ENCODE results near the gene MVP. TPM values are rescaled to one million over a fixed set of nuclear protein-coding genes. Genes with fewer than 3 reads are reported as not detected.

MVP gene
- total RNA-seq, 4 donors from 2014 or later, result 101 to 151 (median 129) TPM

DNA sequence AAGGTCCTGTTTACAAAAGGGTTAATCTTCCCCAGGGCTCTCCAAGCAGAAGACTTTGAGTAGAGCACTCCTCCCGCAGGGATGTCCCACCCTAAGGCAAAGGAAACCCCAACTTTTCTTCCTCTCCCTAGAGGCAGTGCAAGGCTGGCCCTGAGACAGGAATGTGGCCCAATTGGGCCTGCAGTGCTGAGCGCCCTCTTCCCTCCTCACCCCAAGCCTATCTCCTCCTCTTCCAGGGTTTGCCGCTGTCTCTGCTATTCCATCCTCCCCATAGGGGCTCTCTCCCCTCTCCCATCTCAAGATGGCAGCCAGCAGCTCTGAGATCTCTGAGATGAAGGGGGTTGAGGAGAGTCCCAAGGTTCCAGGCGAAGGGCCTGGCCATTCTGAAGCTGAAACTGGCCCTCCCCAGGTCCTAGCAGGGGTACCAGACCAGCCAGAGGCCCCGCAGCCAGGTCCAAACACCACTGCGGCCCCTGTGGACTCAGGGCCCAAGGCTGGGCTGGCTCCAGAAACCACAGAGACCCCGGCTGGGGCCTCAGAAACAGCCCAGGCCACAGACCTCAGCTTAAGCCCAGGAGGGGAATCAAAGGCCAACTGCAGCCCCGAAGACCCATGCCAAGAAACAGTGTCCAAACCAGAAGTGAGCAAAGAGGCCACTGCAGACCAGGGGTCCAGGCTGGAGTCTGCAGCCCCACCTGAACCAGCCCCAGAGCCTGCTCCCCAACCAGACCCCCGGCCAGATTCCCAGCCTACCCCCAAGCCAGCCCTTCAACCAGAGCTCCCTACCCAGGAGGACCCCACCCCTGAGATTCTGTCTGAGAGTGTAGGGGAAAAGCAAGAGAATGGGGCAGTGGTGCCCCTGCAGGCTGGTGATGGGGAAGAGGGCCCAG lies 7.3 kb upstream of the MVP start:
- no peak for DNase-seq (ENCODE audit: low spot score)
- ATAC-seq (ENCODE audit: low FRiP score), result no peak
- TF ChIP-seq, protein P1, sequence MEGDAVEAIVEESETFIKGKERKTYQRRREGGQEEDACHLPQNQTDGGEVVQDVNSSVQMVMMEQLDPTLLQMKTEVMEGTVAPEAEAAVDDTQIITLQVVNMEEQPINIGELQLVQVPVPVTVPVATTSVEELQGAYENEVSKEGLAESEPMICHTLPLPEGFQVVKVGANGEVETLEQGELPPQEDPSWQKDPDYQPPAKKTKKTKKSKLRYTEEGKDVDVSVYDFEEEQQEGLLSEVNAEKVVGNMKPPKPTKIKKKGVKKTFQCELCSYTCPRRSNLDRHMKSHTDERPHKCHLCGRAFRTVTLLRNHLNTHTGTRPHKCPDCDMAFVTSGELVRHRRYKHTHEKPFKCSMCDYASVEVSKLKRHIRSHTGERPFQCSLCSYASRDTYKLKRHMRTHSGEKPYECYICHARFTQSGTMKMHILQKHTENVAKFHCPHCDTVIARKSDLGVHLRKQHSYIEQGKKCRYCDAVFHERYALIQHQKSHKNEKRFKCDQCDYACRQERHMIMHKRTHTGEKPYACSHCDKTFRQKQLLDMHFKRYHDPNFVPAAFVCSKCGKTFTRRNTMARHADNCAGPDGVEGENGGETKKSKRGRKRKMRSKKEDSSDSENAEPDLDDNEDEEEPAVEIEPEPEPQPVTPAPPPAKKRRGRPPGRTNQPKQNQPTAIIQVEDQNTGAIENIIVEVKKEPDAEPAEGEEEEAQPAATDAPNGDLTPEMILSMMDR (IDR thresholded peaks at IDR 0.05), result no peak

DNA sequence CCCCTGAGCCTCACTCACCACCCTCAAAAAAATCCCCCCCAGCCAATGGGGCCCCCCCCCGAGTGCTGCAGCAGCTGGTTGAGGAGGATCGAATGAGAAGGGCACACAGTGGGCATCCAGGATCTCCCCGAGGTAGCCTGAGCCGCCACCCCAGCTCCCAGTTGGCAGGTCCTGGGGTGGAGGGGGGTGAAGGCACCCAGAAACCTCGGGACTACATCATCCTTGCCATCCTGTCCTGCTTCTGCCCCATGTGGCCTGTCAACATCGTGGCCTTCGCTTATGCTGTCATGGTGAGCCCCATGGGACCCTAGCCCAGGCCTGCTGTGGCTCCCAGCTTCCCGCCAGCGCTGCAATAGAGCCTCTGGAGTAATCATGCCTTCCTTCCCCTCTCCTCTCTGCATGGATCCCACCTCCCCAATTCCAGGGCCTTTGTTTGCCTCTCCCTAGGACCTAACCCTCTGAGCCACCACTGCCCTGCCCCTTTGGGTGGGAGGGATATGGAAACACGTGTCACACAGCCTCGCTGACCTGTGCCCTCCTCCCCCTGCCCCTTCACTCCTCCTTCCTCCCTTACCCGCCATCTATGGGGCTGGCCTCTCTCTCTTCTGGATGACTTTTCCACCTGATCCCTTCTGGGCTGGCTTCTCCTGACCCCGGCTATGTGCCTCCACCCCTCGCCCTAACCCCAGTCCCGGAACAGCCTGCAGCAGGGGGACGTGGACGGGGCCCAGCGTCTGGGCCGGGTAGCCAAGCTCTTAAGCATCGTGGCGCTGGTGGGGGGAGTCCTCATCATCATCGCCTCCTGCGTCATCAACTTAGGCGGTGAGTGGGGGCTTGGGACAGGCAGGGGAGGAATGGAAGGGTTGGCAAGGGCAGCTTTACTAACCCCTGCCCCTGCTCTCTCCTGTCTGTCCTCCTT lies 6.4 kb upstream of the MVP start:
- TF ChIP-seq, protein P1 (IDR thresholded peaks at IDR 0.05), result no peak
- ATAC-seq (ENCODE audit: low FRiP score) (no peak), DNase-seq (ENCODE audit: low spot score) (no peak)

DNA sequence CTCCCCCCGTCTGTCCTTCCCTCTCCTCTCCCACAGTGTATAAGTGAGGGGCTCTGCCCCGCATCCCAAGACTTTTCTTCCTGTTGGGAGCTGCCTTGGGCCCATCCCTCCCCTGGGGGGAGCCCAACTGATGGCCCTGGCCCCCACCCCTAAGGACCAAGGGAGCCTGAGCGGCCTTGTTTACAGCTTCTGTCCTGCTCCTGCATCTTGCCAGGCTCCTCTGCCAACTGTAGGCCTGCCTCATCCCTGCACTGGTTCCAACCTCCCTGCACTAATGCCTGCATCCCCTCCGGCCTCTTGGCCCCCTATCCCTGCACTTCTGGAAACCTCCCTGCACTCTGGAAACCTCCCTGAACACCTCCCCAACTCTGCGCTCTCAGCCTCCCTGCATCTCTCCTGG lies 5.7 kb upstream of the MVP start:
- no peak for DNase-seq (ENCODE audit: low spot score)
- no peak for ATAC-seq (ENCODE audit: low FRiP score)
- TF ChIP-seq, protein P1 (IDR thresholded peaks at IDR 0.05), result no peak

DNA sequence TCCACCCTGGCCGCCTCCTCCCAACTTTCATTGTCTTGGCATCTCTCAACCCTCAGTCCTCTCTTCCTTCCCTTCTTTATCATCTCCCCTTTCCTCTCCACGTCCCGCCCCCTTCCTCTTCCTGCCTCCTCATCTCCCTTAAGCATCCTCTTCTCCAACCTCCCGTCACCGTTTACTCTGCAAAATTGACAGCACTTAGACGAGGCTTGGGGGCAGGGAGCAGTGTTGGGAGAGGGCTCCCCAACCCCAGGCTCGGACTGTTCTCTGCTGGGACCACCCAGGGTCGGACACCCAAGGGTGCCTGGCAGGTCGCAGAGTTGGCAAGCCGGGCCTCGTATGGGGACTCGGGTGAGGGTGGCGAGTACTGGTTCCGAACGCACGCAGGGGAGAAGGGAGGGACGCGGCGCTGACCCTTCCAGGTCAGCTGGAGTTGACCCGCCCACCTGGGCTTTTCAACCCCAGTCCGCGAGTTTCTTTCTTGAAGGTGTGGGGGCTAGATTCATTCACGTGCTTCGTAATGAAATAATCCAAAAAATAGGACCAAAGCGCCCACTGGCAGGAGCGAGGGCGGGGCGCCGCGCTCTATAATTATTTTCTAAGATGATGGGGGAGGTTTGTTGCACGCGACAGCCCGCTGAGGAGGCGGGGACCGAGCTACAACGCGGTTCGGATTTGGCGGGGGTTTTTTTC lies 5.1 kb upstream of the MVP start:
- DNase-seq (ENCODE audit: low spot score) (no peak), ATAC-seq (ENCODE audit: low FRiP score) (no peak)
- TF ChIP-seq, protein P1 (IDR thresholded peaks at IDR 0.05), result no peak

DNA sequence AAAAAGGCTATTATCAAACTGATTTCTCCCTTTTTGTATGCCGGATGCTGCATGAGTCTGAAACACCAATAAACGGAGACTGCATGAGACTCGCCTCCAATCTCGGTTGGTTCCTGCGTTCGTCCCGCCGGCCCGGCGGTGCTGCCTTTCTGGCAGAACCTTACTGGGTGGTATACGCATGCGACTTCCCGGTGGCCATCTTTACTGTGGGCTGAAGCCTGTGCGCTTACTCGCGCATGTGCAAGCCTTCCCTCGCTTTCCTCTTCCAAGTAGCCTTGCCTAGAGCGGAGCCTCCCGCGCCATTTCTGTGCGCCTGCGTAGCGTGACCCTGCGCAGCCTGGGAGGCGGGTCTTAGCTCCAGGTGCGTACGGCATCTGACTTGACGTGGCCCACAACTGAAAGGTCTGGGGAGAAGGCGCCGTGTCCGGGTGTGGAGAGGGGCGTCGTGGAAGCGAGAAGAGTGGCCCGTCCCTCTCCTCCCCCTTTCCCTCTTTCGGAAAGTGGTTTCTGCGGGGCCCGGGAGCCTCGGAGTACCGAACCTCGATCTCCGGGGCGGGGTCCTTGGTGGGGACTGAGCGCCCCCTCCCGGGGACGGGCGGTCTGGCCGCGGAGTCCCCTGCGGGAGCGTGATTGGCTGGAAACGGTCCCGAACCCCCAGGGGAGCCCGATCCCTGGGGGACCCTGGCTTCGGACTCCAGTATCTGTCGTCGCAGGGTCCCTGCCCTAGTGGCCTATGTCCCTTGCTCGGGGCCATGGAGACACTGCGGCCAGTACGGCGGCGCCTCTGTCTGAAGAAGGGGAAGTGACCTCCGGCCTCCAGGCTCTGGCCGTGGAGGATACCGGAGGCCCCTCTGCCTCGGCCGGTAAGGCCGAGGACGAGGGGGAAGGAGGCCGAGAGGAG lies 4.2 kb upstream of the MVP start, which contains the start of gene PAGR1:
Gene PAGR1 (plus strand): TSS at position 360 of the 901 bp plus-strand sequence. CDS start 374 bp downstream, at position 734.
- ATAC-seq (ENCODE audit: low FRiP score) (peak; percentile 82), DNase-seq (ENCODE audit: low spot score) (peak; percentile 86)
- TF ChIP-seq, protein P1 (IDR thresholded peaks at IDR 0.05), result peak in 2 of 3 donors; percentile 67 to 70

Data from omental fat pad (tissue), 4 donors.